ENCODE data around the gene TSHZ2.
A peak's percentile ranks its signal among the peaks of the same experiment; 100 is the strongest.

Gene TSHZ2

GRCh38 chr20:53064935-53065334, 92.8 kb downstream of the TSHZ2 start:
- DNase-seq (ENCODE audit: low read depth), result no peak

DNA sequence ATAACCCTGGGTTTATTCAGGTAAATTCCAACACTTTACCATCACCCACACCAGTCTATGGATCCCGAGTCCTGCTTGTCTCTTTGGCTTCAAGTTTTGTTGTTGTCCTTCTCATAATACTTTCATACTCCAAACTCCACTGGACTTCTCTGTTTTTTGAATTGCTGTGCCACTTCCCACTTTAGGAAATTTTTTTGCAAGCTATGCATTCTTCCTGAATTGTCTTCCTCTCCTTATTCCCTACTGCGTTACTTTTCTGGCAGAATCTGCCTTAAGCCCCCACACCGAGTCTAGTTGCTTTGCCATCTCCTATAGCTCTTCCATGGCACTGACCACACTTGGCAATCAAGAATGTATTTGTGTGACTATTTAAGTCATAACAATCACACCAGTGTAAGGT, 96.1 kb downstream of the TSHZ2 start:
- no peak for DNase-seq (ENCODE audit: low read depth)

DNA sequence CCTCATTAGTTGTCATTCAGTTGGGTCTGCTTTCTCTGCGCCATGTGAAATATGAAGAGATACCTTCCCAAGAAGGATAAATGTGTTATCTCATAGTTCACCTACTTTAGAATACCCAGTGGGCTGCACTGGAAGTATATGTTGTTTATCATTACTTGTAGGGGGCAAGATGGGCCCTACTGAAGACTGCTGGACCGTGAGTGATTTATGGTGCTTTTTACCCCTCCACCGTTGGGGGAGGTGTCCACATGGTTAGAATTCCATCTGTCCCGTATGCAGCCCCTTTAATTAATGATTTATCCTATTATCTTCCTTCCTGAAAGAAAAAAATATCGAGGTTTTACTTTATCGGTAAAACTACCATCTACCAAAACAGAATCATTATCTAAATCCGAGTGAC, 97.0 kb downstream of the TSHZ2 start:
- no peak for DNase-seq (ENCODE audit: low read depth)

- DNase-seq (ENCODE audit: low read depth), result no peak
Measured at GRCh38 chr20:53070224-53070623, 98.1 kb downstream of the TSHZ2 start.

GRCh38 chr20:53070706-53071392, 98.7 kb downstream of the TSHZ2 start:
- DNase-seq (ENCODE audit: low read depth), result no peak

DNA sequence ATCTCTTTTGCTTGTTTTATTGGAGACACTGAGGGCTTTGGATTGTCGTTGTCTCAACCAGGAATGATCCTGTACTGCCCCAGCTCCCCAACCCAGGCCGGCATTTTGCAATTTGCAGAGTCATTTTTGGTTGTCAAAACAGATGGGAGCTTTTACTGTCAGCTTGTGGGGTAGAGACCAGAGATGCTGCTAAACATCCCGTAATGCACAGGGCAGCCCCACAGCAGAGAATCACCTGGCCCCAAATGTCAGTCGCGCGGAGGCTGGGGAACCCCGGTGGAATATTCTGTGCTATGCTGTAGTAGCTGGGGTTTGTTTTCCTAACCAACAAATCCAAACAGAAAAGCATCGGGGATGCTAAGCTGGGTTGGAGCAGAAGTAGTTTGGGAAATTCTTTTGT, 99.7 kb downstream of the TSHZ2 start:
- DNase-seq (ENCODE audit: low read depth), result no peak

GRCh38 chr20:53072923-53073579, 100.9 kb downstream of the TSHZ2 start:
- no peak for DNase-seq (ENCODE audit: low read depth)

GRCh38 chr20:53073636-53074415, 101.7 kb downstream of the TSHZ2 start:
- no peak for DNase-seq (ENCODE audit: low read depth)

GRCh38 chr20:53074811-53075314, 102.7 kb downstream of the TSHZ2 start:
- DNase-seq (ENCODE audit: low read depth), result peak; percentile 31

DNA sequence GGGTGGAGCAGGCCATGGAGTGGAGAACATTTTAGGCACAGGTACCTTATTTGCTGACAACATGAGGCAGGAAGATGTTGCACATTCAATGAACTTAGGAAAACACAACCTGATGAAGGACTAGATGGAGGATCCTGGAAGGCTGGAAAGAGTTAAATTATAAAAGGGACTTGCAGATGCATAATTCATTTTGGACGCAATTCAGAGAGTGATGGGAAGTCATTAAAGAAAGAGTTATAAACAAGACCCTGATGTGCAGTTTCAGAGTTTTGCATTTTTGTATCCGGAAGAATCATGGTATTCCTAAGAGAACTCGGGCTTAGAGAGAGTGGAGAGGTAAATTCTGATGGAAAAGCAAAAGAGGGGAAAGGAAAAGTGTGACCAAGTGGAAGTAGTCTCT, 104.5 kb downstream of the TSHZ2 start:
- DNase-seq (ENCODE audit: low read depth), result no peak

DNA sequence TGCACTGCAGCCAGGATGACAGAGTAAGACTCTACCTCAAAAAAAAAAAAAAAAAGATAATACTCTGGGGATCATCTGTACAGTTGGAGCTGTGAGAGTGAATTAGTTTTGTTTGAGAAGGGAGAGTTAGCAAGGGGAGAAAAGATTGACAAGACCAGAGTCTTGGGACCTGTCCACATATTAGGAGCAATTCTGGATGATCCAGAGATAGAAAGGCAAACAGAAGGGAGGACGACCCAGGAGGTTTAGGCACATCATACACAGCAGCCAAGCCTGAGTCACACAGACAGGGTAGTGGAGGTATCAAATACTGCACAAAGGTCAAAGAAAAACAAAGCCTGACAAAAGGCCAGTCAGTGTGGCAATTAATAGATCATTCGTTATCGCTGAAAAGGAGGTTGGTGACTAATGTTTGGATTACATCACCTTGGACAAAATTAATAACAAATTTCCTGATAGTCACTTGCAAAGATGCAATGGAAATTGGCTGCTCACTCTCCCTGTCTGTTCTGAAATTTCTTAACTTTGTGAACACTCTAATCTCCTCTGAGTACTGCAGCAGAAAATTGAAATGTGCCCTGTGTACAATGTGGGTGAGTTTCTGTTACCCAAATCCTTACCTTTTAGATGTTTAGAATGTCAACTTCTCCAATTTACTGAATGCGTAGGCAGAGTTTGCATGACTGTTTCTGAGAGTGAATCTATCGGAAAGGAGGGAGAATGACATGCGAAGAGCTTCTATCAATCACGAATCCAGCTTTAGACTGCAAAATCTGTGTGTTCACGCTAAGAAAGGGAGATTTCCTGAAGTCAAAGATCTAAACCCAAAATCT, 105.4 kb downstream of the TSHZ2 start:
- DNase-seq (ENCODE audit: low read depth), result no peak

DNA sequence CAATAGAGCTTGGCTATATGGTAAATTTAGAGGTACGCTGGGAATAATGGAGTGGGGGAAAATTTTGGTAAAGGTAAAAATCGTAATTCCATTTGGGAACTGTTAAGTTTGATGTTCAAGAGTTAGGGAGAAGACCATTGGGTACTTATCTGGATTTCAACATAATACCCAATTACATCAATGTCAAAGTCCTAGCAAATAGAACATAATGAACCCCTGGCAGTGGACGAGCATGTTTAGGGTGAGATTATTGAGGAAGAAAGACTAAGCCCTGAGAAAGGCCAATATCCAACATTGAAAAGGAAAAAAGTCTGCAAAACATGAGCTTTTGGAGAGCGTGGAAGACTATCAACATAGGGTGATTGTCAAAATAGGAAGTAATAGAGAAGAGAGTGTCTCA, 106.6 kb downstream of the TSHZ2 start:
- DNase-seq (ENCODE audit: low read depth), result no peak

DNA sequence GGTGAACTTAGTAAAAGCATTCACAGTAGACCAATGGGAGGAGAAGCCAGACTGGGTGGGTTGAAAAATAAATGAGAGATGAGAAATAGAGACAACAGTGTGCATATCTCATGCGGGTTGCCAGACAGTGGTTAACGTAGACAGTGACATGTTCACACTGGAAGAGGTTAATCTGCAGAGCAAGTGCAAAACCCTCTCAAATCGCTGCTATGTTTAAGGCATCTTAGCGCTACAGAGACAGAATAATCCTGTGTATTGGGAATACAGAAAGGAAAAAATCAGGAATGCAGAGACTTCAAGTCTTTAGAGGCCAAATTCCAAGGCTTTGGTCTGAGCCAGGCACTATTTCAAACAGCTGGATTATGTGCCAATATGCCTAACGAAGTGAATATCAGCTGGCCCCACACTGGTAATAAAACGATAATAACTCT, 107.1 kb downstream of the TSHZ2 start:
- DNase-seq (ENCODE audit: low read depth), result no peak

GRCh38 chr20:53079828-53080686, 107.9 kb downstream of the TSHZ2 start:
- no peak for DNase-seq (ENCODE audit: low read depth)

DNA sequence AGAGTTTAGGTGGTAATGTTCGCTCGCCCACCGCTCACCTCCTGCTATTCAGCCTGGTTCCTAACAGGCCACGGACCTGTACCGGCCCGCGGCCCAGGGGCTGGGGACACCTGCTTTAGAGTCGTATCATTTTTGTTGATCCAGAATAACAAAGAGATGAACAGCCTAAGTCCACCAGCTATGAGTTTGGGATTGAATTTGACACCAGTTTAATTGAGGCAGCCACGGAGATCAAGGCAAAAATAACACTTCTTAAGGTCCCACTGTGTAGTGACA, 108.5 kb downstream of the TSHZ2 start:
- DNase-seq (ENCODE audit: low read depth), result no peak

GRCh38 chr20:53080969-53081871, 109.1 kb downstream of the TSHZ2 start:
- DNase-seq (ENCODE audit: low read depth), result no peak

- DNase-seq (ENCODE audit: low read depth), result no peak
Measured at GRCh38 chr20:53081916-53082863, 110.0 kb downstream of the TSHZ2 start.

DNA sequence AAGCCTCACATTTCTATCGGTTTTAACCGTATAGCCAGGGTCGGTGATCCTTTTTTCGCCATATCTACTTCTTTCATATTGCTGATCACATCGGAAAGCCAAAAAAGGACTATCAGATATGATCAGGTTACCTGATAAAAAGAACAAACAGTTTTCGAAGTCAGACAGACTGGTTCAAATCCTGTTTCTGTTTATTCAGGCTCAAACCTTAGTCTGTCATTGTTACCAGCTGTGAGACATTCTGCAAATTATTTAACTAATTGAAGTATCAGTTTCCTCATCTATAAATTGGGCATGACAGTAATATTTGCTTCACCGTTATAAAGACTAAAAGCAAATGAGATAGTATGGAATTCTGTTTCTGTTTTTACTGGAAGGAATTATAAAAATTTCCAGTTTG, 111.3 kb downstream of the TSHZ2 start:
- no peak for DNase-seq (ENCODE audit: low read depth)

DNA sequence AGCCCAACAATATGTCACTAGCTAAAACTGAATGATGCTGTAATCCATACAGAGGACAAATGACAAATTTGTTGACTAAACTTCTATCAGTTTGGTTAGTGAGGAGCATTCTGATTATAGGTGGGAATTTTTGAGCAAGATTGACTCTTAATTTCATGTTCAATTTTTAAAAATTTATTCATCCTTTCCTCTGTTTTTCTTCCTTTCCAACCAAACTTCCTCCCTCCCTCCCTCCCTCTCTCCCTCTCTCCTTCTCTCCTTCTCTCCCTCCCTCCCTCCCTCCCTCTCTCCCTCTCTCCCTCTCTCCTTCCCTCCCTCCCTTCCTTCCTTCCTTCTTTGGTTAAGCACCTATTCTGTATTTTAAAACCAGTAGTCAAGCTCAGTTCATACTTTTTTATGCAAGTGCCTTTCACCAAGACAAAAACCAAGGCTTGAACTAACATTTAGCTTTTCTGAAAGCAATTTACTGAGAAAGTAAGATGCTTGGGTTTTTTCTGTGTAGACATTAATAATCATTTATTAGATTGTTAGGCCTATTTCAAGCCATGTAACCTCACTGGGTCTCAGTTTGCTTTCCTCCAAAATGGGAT, 112.3 kb downstream of the TSHZ2 start:
- DNase-seq (ENCODE audit: low read depth), result no peak

Data from GM04504 (cell line).